Measurements from ENCODE around the gene ACP3. TPM values are rescaled to one million over a fixed set of nuclear protein-coding genes. Genes with fewer than 3 reads are reported as not detected.

Gene ACP3
- total and polyA plus RNA-seq, 9 of the 15 experiments (the other 6 are each of a cell fraction or from before 2014, with no cell fraction given): 0.08 to 1.1 (median 0.21) TPM

GRCh38 chr3:132347811-132348210 lies 30.6 kb downstream of the ACP3 start:
- BruUV-seq (replicated peaks): no TSS peak
- no peaks in the 10 kb centered on the region for H3K36me3 ChIP-seq (ENCODE audit: control insufficient read depth, insufficient read depth, low read length)
- TF ChIP-seq KDM2B (CRISPR knock-in tag; IDR thresholded peaks at IDR 0.05): no peak
- TF ChIP-seq ZBTB40 (IDR thresholded peaks at IDR 0.05): peak; percentile 86
- TF ChIP-seq ZBTB40 (CRISPR knock-in tag; IDR thresholded peaks at IDR 0.05): peak; percentile 65
- no peaks in the 10 kb centered on the region; a peak in 1 of 5 replicates for H3K27me3 ChIP-seq (ENCODE audit: control insufficient read depth in 2 of 2, insufficient read depth in 2 of 2, low read length in 2 of 2)
- H3K4me3 ChIP-seq: no peak overlapping the region
- no peaks in the 10 kb centered on the region for H3K9me1 ChIP-seq (ENCODE audit: control insufficient read depth, insufficient read depth, low read length)
- FAIRE-seq: no peak
- ATAC-seq: no peak
- H2AFZ ChIP-seq (ENCODE audit: low read depth, low read length): no peak overlapping the region
- no peak overlapping the region for H3K9ac ChIP-seq (ENCODE audit: insufficient read depth in 1 of 2, low read depth in 2 of 2, low read length in 2 of 2)
- H3K4me1 ChIP-seq (replicated peaks in 1 of 2; ENCODE audit: control insufficient read depth in 2 of 2, insufficient read depth in 2 of 2, low read length in 2 of 2): no peaks in the 10 kb centered on the region
- CTCF ChIA-PET (ENCODE audit: low intra/inter-chr PET ratio): no interaction called here
- H3K9me3 ChIP-seq (replicated peaks; ENCODE audit: control insufficient read depth, insufficient read depth, low read depth, low read length): no peaks in the 10 kb centered on the region
- POLR2A ChIA-PET: no interaction called here
- no peaks in the 10 kb centered on the region for H3K79me2 ChIP-seq (ENCODE audit: control insufficient read depth, insufficient read depth, low read length)
- in situ Hi-C loops (cut with MboI): loop anchor here (5.0 kb wide), 2 partner anchors 54 to 91 kb away; no protein-coding TSS in a partner anchor
- no peaks in the 10 kb centered on the region for H4K20me1 ChIP-seq (replicated peaks; ENCODE audit: control insufficient read depth, insufficient read depth, low read length)
- no peak overlapping the region for H3K27ac ChIP-seq (ENCODE audit: extremely low read depth, low read depth, low read length)
- 0% methylated on average over 1 of the region's 1 CpG for WGBS (ENCODE audit: insufficient coverage, low coverage, missing lambda C conversion rate)
- no peak overlapping the region for H3K4me2 ChIP-seq (ENCODE audit: insufficient read depth, low read length)
- DNase-seq (ENCODE audit: extremely low read depth in 1 of 4, low spot score in 3 of 4): no peak
- intact Hi-C loops (cut with micrococcal nuclease): no loop called here

Data from K562 (cell line).